ENCODE measurements around the gene NRDE2.
"Not testable (repeated sequence)": the region's sequence is repeated elsewhere in the genome, so short reads cannot be mapped to it uniquely, and the experiment has no call there.

The NRDE2 gene

DNA sequence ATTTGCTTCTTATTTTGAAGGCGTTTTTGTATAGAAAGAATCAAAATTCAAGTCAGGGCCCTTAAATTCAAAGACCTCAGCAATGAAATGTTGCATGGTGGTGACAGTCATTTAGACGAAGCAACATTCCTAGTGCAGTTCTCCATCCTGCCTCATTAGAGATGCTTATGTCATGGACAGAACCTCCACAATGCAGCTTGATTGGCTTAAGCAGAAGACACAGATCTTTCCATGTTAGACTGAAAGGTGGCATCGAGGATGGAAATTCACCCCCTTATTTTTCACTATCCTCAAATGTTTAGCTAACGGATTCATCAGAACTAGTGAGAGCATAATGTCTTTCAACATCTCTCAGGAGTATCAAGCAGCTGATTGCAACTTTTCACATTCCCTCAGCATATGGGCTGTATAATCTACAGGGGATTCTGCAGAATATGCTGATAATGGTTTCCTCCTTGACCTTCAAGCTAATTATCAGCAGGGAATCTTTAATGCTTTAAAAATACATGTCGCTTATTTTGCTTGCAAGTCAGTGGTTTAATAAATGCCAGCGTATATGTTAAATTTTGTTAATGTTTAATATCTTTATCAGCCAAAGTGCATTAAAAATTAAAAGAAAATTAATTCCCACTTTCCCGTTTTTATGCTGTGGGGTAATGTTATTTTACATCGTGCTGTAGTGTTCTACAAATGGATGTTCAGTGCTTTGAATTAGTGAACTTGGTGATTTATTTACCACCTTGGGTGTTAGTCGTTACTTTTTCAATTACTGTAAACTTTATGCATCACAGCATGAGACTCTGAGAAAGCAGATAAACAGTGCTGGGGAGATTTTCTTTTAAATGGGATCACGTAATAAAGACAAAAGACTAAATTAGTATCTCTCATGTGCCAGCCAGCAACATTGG lies 12.8 kb upstream of the NRDE2 start:
- no peak for DNase-seq (ENCODE audit: low spot score)

GRCh38 chr14:90342327-90342726 lies 10.6 kb upstream of the NRDE2 start:
- DNase-seq (ENCODE audit: low spot score), result no peak

DNA sequence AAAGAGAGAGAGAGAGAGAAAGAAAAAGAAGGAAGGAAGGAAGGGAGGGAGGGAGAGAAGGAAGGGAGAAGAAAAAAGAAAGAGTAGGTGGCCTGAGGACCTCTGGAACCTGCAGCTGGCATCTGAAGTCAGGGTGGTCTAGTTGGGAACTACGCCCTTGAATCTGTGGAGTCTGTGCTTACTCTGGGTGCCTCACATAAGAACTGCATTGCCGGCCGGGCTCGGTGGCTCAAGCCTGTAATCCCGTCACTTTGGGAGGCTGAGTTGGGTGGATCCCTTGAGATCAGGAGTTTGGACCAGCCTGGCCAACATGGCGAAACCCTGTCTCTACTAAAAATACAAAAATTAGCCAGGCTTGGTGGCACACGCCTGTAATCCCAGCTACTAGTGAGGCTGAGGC lies 10.0 kb upstream of the NRDE2 start:
- no peak for DNase-seq (ENCODE audit: low spot score)

DNA sequence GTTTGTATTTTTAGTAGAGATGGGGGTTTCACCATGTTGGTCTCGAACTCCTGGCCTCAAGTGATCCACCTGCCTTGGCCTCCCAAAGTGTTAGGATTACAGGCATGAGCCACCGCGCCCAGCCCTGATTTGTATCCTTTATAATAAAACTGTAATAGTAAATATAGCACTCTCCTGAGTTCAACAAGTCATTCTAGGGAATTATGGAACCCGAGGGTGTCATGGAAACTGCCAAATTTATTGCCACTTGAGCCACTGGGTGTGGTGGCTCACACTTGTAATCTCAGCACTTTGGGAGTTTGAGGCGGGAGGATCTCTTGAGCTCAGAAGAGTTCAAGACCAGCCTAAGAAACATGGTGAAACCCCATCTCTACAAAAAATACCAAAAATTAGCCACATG lies 9.5 kb upstream of the NRDE2 start:
- not testable (repeated sequence) for DNase-seq (ENCODE audit: low spot score)

- DNase-seq (ENCODE audit: low spot score), result no peak
Observed at GRCh38 chr14:90336985-90337384, 5.2 kb upstream of the NRDE2 start.

DNA sequence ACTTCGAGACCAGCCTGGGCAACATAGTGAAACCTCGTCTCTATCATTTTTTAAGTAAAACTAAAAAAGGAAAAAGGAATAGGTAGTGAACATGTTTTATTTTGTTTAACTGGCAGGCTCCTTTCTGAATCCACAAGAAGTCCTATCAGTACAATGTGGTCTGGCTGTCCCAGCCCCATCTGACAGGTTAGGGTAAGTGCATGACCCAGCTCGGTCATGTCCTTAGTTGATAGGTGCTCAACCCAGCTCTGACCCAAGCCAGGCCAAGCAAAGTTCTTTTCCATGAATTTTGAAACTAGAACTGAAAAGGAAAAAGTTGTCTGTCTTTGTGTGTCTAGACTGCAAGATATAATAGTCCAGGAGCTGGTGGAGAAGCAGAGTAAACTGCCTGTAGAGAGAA lies 4.7 kb upstream of the NRDE2 start:
- no peak for DNase-seq (ENCODE audit: low spot score)

- DNase-seq (ENCODE audit: low spot score), result no peak
Observed at GRCh38 chr14:90332271-90332584, 487 bp upstream of the NRDE2 start.

DNA sequence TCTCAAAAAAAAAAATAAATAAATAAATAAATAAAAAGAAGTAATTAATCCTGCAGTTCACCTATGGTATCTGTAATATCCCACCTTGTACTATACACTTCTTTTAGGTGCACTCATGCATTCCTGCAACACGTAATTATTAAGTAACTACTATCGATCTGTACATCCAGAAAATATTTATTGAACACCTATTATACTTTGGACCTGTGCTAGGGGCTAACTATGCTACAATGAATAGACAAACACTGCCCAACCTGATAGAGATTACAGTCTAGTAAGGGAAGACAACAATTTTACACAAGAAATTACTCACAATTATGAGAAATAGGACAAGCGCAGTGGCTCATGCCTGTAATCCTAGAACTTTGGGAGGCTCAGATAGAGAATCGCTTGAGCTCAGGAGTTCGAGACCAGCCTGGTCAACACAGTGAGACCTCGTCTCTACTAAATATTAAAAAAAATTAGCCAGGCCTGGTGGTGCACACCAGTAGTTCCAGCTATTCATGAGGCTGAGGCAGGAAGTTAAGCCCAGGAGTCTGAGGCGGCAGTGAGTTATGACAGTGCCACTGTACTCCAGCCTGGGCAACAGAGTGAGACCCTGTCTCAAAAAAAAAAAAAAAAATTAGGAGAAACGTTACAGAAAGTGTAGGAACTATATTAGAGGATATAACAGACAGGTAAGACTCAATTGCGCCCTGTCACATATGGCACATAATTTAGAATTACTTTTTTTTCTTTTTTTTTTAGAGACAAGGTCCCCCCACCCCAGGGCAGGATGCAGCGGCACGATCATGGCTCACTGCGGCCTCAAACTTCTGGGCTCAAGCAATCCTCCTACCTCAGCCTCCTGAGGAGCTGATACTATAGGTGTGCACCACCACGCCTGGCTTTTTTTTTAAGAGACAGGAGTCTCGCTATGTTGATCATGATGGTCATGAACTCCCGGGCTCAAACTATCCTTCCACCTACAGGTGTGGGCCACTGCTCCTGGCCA lies 1.2 kb downstream of the NRDE2 start:
- no peak for DNase-seq (ENCODE audit: low spot score)

GRCh38 chr14:90321891-90322290 lies 9.8 kb downstream of the NRDE2 start:
- no peak for DNase-seq (ENCODE audit: low spot score)

GRCh38 chr14:90319634-90320541 lies 11.9 kb downstream of the NRDE2 start:
- no peak for DNase-seq (ENCODE audit: low spot score)

DNA sequence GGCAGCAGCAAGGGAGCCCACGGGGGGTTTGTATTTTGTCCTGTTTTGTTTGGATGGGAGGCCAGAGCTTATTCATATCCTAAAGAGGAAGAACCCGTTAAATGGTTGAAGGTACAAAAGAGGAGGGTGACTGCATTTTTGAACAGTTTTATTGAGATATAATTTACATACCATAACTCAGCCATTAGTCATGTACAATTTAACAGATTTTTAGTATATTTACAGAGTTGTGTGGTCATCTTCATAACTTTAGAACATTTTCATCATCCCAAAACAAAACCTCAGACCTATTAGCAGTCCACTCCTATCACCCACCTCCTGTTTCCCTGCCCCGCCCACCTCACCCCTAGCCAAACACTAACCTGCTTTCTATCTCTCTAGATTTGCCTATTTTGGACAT lies 12.6 kb downstream of the NRDE2 start:
- DNase-seq (ENCODE audit: low spot score), result no peak

GRCh38 chr14:90318016-90318415 lies 13.7 kb downstream of the NRDE2 start:
- no peak for DNase-seq (ENCODE audit: low spot score)

- no peak for DNase-seq (ENCODE audit: low spot score)
Observed at GRCh38 chr14:90317286-90317685, 14.5 kb downstream of the NRDE2 start.

DNA sequence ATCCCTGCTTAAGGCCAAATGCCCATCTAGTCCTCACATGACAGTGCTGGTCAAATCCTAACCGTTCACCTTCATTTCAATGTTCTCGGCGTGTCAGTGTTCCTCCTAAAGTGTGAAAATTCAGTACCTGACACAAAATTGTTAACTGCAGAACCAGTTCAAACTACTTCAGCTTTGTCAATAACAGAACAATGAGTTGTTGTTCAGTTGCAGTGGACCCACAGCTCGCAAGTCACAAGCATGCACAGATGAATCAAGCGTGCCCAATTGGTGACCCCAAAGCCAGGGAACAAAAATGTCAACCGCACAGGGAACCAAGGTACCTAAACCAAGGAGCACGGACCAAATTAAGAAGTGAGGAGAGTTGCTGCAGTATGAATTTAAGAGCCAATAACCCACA lies 23.2 kb downstream of the NRDE2 start:
- DNase-seq (ENCODE audit: low spot score), result no peak

- DNase-seq (ENCODE audit: low spot score), result no peak
Observed at GRCh38 chr14:90305176-90305601, 26.6 kb downstream of the NRDE2 start.

DNA sequence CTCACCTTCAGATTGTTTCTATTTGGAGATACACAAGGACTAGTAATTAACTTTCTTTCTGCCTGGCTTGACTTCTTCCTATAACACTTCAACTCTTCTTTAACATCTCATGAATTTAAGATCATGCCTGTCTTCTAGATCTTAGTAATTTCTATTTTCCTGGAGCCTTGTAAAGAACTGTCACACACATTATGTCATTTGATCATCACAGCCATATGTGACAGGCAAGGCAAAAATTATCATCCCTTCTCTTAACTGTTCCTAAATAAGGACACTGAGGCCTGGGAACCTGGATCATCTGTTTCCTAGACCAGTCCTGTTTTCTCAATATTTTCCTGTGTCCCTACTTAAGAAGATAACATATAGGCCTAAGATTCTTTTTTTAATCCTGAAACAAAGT lies 27.2 kb downstream of the NRDE2 start:
- DNase-seq (ENCODE audit: low spot score), result no peak

DNA sequence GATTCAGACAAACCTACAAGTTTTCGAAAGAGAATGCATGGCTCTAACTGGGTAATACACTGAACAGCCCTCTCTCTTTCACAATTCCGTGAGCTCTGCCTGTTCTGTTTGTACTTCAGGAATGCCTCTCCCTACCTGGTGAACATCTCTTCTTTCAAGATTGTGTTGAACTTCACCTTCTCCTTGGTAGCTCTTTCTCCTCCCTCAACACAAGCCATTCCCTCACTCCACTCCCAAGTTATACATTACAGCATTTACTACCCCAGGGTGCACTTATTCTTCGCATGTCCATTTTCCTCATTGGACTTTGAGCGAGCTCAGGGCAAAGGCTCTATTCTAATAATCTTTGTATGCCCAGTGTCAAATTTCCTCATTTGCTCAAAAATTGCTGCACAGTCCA lies 28.3 kb downstream of the NRDE2 start:
- no peak for DNase-seq (ENCODE audit: low spot score)

DNA sequence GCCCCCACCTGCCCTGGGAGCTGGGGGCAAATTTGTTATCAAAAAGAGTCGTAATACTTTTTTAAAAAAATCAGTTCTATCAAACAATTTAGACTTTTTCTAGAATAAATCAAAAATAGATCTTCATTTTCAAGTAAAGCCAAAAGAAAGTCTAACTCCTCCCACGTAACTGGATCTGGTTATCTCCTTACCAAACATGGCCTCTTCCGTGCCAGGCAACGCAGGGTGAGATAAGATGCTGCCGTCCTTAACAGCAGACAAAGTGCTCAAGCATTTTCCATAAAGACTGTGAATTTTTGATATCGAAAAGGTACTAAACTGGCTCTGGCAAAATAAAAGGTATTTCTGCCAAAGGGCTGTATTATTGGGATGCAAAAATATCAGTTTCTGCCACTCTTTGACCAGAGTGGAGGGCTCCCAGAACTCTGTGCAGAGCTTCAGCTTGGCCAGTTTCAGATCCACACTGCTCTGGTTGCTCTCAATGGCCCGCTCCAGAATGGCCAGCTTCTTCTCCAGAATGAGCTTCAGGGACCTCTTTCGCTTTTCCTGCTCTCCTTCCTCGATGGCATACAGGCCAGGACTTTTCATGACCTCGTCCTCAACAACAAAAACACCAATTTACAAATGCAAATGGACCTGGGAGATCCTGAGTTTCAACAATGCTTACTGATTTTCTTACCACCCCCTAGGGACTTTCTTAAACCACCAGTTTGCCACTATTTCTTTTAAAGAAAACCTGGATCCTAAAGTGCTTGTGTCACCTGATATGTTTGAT lies 29.0 kb downstream of the NRDE2 start:
- DNase-seq (ENCODE audit: low spot score), result no peak

- peak; percentile 51 for DNase-seq (ENCODE audit: low spot score)
Observed at GRCh38 chr14:90301668-90302090, 30.1 kb downstream of the NRDE2 start.

DNA sequence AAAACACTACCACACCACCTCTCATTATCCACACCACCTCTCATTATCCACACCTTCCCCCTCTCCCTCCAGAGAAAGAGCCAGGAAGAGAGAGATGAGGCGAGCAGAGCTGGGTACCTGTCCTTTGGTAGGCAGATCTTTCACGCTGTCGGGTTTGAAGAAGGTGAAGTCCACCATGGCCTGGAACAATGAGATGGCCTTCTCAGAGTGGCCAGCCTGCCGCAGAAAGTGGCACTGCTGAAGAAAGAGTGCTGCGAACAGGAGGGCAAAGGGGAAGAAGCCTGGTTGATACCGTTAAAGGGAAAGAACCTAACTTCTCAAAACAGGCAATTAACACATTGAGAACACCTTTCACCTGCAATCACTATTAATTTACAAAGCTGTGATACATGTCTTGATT lies 30.6 kb downstream of the NRDE2 start:
- no peak for DNase-seq (ENCODE audit: low spot score)

- DNase-seq (ENCODE audit: low spot score), result peak; percentile 14
Observed at GRCh38 chr14:90300611-90301047, 31.1 kb downstream of the NRDE2 start.
